A549 (cell line): ENCODE measurements around the gene CRADD. TPM values are rescaled to one million over a fixed set of nuclear protein-coding genes. Genes with fewer than 3 reads are reported as not detected.

Source experiments
- ATAC-seq, 2 experiments: fragments of 200-7000 bp in 1 of 2; fragments of >200 bp in 1 of 2; cut with Nextera tagmentation in 1 of 2; cut with Tn5 transposase in 1 of 2; 3 replicates each; pipeline versions ENCODE4 v1.8.0 to v1.9.1; 2018 to 2020; ENCODE audit warnings: mild to moderate bottlenecking in 1 of 2, moderate library complexity in 1 of 2
- CTCF ChIA-PET: fragments of 300-600 bp; sonication (Branson Sonifier 250); formaldehyde crosslinking; extraction: SDS; loops from one replicate; lab custom pipeline; 2021; ENCODE audit warnings: antibody characterized with exemption, inconsistent platforms; lab: Yijun Ruan, JAX
- POLR2A ChIA-PET: fragments of 350-600 bp; formaldehyde crosslinking; extraction: SDS; loops from one replicate; lab custom pipeline; 2021; ENCODE audit warnings: antibody characterized with exemption, inconsistent platforms; lab: Yijun Ruan, JAX
- DNase-seq, 2 experiments: peaks; one replicate each; pipeline versions ENCODE4 v3.0.0 to v3.0.0-alpha.2; 2011 to 2016; ENCODE audit warnings: low read depth in 1 of 2, low spot score in 1 of 2
- FAIRE-seq: peaks from 2 replicates; lab custom pipeline; 2011; peaks lifted over from hg19 to GRCh38; lab: Jason Lieb, UNC
- H3K27ac ChIP-seq, 2 experiments: fragments of >200 bp; sonication (Bioruptor Twin); formaldehyde crosslinking; 3 replicates each; pipeline ENCODE4 v1.5.1; 2016 to 2017
- H3K4me1 ChIP-seq: fragments of >200 bp; sonication (Bioruptor Twin); formaldehyde crosslinking; 3 replicates; pipeline ENCODE4 v1.6.1; 2016
- H3K4me2 ChIP-seq: fragments of >200 bp; sonication (Bioruptor Twin); formaldehyde crosslinking; 3 replicates; pipeline ENCODE4 v1.6.1; 2016
- H3K4me3 ChIP-seq: fragments of >200 bp; sonication (Bioruptor Twin); formaldehyde crosslinking; 3 replicates; pipeline ENCODE4 v1.5.1; 2016
- H3K9me3 ChIP-seq: fragments of >200 bp; sonication (Bioruptor Twin); formaldehyde crosslinking; 3 replicates; pipeline ENCODE4 v1.6.1; 2016
- CBX2 ChIP-seq: fragments of 200-600 bp; sonication (generic); IDR thresholded peaks from 2 replicates; pipeline ENCODE4 v1.6.1; 2016; ENCODE audit warnings: low read depth, mild to moderate bottlenecking, borderline replicate concordance
- CHD4 ChIP-seq: fragments of 200-600 bp; sonication (generic); IDR thresholded peaks from 2 replicates; pipeline ENCODE4 v1.6.1; 2016; ENCODE audit warnings: antibody characterized with exemption, mild to moderate bottlenecking, borderline replicate concordance
- EHMT2 ChIP-seq: fragments of 200-600 bp; sonication (generic); IDR thresholded peaks from 2 replicates; pipeline ENCODE4 v1.6.1; 2016; ENCODE audit warnings: antibody characterized with exemption, low read depth, mild to moderate bottlenecking, moderate library complexity
- EP300 ChIP-seq, 2 experiments: fragments of >200 bp; sonication (Bioruptor Twin); formaldehyde crosslinking; IDR thresholded peaks; 2 replicates in 1 of 2; 3 replicates in 1 of 2; pipeline ENCODE4 v1.6.1; 2016 to 2017
- HDAC2 ChIP-seq: fragments of 200-600 bp; sonication (generic); IDR thresholded peaks from 2 replicates; pipeline ENCODE4 v1.6.1; 2016
- HOXB5 ChIP-seq: fragments of 250-450 bp; sonication (Bioruptor Pico); IDR thresholded peaks from 2 replicates; pipeline ENCODE4 v1.5.0; 2020; ENCODE audit warnings: mild to moderate bottlenecking, moderate library complexity
- JUN ChIP-seq, 2 experiments: fragments of >200 bp; sonication (Bioruptor Twin); formaldehyde crosslinking; IDR thresholded peaks; 2 replicates in 1 of 2; 3 replicates in 1 of 2; pipeline ENCODE4 v1.6.1; 2016 to 2017
- KDM5A ChIP-seq: fragments of 200-600 bp; sonication (generic); IDR thresholded peaks from 2 replicates; pipeline ENCODE4 v1.6.1; 2016; ENCODE audit warnings: antibody characterized with exemption, mild to moderate bottlenecking
- MAFK ChIP-seq: fragments of 450-650 bp; IDR thresholded peaks from 2 replicates; pipeline ENCODE4 v1.6.1; 2014; ENCODE audit not compliant: partially characterized antibody
- NR3C1 ChIP-seq: fragments of >200 bp; sonication (Bioruptor Twin); formaldehyde crosslinking; IDR thresholded peaks from 3 replicates; pipeline ENCODE4 v1.6.1; 2017
- PHF8 ChIP-seq: fragments of 200-600 bp; sonication (generic); IDR thresholded peaks from 2 replicates; pipeline ENCODE4 v1.6.1; 2016; ENCODE audit warnings: low read depth, mild to moderate bottlenecking, antibody characterized with exemption, moderate library complexity, borderline replicate concordance
- RCOR1 ChIP-seq: fragments of 150-350 bp; IDR thresholded peaks from 2 replicates; pipeline ENCODE4 v1.6.1; 2014; ENCODE audit warnings: antibody characterized with exemption, low read length, low read depth
- RFX5 ChIP-seq: fragments of 450-650 bp; IDR thresholded peaks from 2 replicates; pipeline ENCODE4 v1.7.1; 2014; ENCODE audit warnings: antibody characterized with exemption, mild to moderate bottlenecking, moderate library complexity
- TFCP2L1 ChIP-seq: fragments of 250-450 bp; sonication (Bioruptor Pico); IDR thresholded peaks from 2 replicates; pipeline ENCODE4 v1.5.0; 2021; ENCODE audit warnings: mild to moderate bottlenecking
- TP53 ChIP-seq: fragments of 250-450 bp; sonication (Bioruptor Pico); IDR thresholded peaks from 2 replicates; pipeline ENCODE4 v1.5.0; 2021; ENCODE audit warnings: mild to moderate bottlenecking, moderate library complexity
- WGBS: methylation state at CpG from one replicate; pipeline ENCODE4 v1.1.6; 2017; ENCODE audit errors: missing lambda C conversion rate; 5-methylcytosine and 5-hydroxymethylcytosine counted together
- polyA plus RNA-seq, 4 experiments: library from polyadenylated mRNA; depleted of rRNA in 3 of 4; stranded (reverse); fragments of >200 nt; fragmentation: RNase III in 1 of 4; extraction: RNeasy Plus Mini Kit Qiagen cat#74134 plus additional on column Dnase treatment in 1 of 4; gene quantifications; 2 replicates in 3 of 4; 3 replicates in 1 of 4; pipeline ENCODE4 v1.2.3, GENCODE V29; 2011 to 2017
- TF ChIP-seq, protein P1 (sequence below): fragments of >200 bp; sonication (Bioruptor Twin); formaldehyde crosslinking; IDR thresholded peaks from 3 replicates; pipeline ENCODE4 v1.6.1; 2016
- TF ChIP-seq, protein P2 (sequence below): fragments of >200 bp; sonication (Bioruptor Twin); formaldehyde crosslinking; IDR thresholded peaks from 3 replicates; pipeline ENCODE4 v1.5.1; 2016
- TF ChIP-seq, protein P3 (sequence below): fragments of 450-650 bp; IDR thresholded peaks from 2 replicates; pipeline ENCODE4 v1.6.1; 2014; ENCODE audit warnings: antibody characterized with exemption
- TF ChIP-seq, protein P4 (sequence below): IDR thresholded peaks from 2 replicates; pipeline ENCODE4 v1.6.1; 2012
- TF ChIP-seq, protein P5 (sequence below): fragments of >200 bp; sonication (Bioruptor Twin); formaldehyde crosslinking; IDR thresholded peaks from 2 replicates; pipeline ENCODE4 v1.6.1; 2016
- TF ChIP-seq, protein P6 (sequence below): IDR thresholded peaks from 2 replicates; pipeline ENCODE4 v1.6.1; 2012; ENCODE audit warnings: low read depth, borderline replicate concordance
- TF ChIP-seq, protein P7 (sequence below): fragments of 250-450 bp; sonication (Bioruptor Pico); IDR thresholded peaks from 2 replicates; pipeline ENCODE4 v1.5.0; 2021; ENCODE audit warnings: mild to moderate bottlenecking, moderate library complexity, borderline replicate concordance

CRADD gene
- polyA plus RNA-seq, 2 of the 4 experiments (the other 2 are of a cell fraction) = 13.2 to 23.0 TPM

DNA sequence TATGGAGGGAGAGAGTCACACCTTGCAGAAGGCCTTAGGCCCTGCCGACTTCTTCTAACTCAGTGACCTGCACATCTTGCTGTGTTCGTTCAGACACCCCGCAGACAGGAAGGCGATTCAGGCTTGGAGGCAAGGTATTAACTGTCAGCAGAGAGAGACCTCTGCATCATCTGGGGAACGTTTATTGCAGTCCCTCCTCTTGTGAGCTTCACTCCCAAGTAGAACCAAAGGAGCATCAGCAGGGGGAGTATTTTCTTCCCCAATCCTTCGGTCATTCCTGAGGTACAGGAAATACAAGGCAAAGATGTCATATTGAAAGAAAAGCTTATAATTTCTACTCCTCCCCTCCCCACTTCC is 217.9 kb downstream of the CRADD start:
- no peaks in the 10 kb centered on the region for H3K9me3 ChIP-seq
- no peak overlapping the region for H3K4me3 ChIP-seq
- no peaks in the 10 kb centered on the region for H3K4me1 ChIP-seq
- ATAC-seq = no peak; a peak in 1 of 6 replicates
- ChIA-PET POLR2A (no interaction called here), CTCF (interaction anchor here (1.2 kb wide), 1 partner anchor 16 kb away, joined by 3 read pairs; no protein-coding TSS in a partner anchor)
- no peak overlapping the region; a peak in 1 of 6 replicates for H3K27ac ChIP-seq
- FAIRE-seq = no peak
- no peak for TF ChIP-seq CBX2
- TF ChIP-seq RFX5 = no peak
- TF ChIP-seq, protein P1, sequence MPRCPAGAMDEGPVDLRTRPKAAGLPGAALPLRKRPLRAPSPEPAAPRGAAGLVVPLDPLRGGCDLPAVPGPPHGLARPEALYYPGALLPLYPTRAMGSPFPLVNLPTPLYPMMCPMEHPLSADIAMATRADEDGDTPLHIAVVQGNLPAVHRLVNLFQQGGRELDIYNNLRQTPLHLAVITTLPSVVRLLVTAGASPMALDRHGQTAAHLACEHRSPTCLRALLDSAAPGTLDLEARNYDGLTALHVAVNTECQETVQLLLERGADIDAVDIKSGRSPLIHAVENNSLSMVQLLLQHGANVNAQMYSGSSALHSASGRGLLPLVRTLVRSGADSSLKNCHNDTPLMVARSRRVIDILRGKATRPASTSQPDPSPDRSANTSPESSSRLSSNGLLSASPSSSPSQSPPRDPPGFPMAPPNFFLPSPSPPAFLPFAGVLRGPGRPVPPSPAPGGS = no peak
- no peak for TF ChIP-seq EHMT2
- 83% methylated on average over 6 of the region's 6 CpGs for WGBS
- H3K4me2 ChIP-seq = no peak overlapping the region
- no peak for DNase-seq

DNA sequence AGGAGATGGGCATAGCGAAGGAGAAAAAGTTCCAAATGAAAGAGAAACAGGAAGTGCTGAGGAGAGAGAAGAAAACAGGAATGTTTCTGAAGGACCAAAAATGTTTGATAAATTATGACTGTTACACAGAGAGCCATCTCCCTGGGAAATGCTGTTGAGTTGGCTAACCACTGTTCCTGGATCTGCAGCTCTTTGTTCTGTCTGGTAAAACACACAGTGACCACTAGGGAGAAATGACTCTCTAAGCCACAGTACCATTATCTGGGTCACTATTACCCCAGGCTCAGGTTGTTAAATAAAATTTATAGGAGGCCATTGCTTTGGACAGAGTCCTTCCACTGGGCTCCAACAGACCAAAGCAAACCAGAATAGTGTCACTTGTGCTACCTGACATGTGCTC is 219.3 kb downstream of the CRADD start:
- 88% methylated on average over 1 of the region's 1 CpG for WGBS
- CTCF ChIA-PET = interaction anchor here (0.6 to 1.0 kb wide), 3 partner anchors 34 to 387 kb away, joined by 3 read pairs; no protein-coding TSS in a partner anchor
- H3K4me3 ChIP-seq = no peak overlapping the region
- no peaks in the 10 kb centered on the region for H3K4me1 ChIP-seq
- DNase-seq (peak in 1 of 2 experiments; percentile 16), ATAC-seq (peak; percentile 70 to 73; a peak in 5 of 6 replicates), FAIRE-seq (no peak)
- POLR2A ChIA-PET = no interaction called here
- H3K9me3 ChIP-seq = no peaks in the 10 kb centered on the region
- no peak overlapping the region for H3K27ac ChIP-seq
- no peak overlapping the region for H3K4me2 ChIP-seq
- TF ChIP-seq JUN (IDR thresholded peaks at IDR 0.05) (no peak), HDAC2 (no peak), RCOR1 (no peak), MAFK (no peak), TP53 (CRISPR knock-in tag) (no peak), NR3C1 (no peak), EHMT2 (no peak), PHF8 (no peak), KDM5A (no peak), EP300 (IDR thresholded peaks at IDR 0.05) (no peak), RFX5 (no peak), HOXB5 (CRISPR knock-in tag) (no peak), TFCP2L1 (no peak), CHD4 (no peak)
- TF ChIP-seq, protein P2, sequence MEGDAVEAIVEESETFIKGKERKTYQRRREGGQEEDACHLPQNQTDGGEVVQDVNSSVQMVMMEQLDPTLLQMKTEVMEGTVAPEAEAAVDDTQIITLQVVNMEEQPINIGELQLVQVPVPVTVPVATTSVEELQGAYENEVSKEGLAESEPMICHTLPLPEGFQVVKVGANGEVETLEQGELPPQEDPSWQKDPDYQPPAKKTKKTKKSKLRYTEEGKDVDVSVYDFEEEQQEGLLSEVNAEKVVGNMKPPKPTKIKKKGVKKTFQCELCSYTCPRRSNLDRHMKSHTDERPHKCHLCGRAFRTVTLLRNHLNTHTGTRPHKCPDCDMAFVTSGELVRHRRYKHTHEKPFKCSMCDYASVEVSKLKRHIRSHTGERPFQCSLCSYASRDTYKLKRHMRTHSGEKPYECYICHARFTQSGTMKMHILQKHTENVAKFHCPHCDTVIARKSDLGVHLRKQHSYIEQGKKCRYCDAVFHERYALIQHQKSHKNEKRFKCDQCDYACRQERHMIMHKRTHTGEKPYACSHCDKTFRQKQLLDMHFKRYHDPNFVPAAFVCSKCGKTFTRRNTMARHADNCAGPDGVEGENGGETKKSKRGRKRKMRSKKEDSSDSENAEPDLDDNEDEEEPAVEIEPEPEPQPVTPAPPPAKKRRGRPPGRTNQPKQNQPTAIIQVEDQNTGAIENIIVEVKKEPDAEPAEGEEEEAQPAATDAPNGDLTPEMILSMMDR = no peak
- TF ChIP-seq, protein P3, sequence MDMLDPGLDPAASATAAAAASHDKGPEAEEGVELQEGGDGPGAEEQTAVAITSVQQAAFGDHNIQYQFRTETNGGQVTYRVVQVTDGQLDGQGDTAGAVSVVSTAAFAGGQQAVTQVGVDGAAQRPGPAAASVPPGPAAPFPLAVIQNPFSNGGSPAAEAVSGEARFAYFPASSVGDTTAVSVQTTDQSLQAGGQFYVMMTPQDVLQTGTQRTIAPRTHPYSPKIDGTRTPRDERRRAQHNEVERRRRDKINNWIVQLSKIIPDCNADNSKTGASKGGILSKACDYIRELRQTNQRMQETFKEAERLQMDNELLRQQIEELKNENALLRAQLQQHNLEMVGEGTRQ = no peak
- TF ChIP-seq, protein P4, sequence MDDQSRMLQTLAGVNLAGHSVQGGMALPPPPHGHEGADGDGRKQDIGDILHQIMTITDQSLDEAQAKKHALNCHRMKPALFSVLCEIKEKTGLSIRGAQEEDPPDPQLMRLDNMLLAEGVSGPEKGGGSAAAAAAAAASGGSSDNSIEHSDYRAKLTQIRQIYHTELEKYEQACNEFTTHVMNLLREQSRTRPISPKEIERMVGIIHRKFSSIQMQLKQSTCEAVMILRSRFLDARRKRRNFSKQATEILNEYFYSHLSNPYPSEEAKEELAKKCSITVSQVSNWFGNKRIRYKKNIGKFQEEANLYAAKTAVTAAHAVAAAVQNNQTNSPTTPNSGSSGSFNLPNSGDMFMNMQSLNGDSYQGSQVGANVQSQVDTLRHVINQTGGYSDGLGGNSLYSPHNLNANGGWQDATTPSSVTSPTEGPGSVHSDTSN = no peak
- TF ChIP-seq, protein P5, sequence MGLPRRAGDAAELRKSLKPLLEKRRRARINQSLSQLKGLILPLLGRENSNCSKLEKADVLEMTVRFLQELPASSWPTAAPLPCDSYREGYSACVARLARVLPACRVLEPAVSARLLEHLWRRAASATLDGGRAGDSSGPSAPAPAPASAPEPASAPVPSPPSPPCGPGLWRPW = no peak
- TF ChIP-seq, protein P6, sequence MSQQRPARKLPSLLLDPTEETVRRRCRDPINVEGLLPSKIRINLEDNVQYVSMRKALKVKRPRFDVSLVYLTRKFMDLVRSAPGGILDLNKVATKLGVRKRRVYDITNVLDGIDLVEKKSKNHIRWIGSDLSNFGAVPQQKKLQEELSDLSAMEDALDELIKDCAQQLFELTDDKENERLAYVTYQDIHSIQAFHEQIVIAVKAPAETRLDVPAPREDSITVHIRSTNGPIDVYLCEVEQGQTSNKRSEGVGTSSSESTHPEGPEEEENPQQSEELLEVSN = no peak
- TF ChIP-seq, protein P7, sequence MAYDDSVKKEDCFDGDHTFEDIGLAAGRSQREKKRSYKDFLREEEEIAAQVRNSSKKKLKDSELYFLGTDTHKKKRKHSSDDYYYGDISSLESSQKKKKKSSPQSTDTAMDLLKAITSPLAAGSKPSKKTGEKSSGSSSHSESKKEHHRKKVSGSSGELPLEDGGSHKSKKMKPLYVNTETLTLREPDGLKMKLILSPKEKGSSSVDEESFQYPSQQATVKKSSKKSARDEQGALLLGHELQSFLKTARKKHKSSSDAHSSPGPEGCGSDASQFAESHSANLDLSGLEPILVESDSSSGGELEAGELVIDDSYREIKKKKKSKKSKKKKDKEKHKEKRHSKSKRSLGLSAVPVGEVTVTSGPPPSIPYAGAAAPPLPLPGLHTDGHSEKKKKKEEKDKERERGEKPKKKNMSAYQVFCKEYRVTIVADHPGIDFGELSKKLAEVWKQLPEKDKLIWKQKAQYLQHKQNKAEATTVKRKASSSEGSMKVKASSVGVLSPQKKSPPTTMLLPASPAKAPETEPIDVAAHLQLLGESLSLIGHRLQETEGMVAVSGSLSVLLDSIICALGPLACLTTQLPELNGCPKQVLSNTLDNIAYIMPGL (CRISPR knock-in tag) = no peak
